ENCODE data around the gene OTOG.

Gene OTOG

GRCh38 chr11:17561526-17561925 lies 14.5 kb downstream of the OTOG start:
- Histone ChIP-seq H3K9ac (ENCODE audit: low read length) (no peak overlapping the region), H3K27me3 (ENCODE audit: control insufficient read depth, insufficient read depth, low read length) (no peaks in the 10 kb centered on the region; the same call in 1 of the 2 replicates), H3K9me3 (ENCODE audit: control insufficient read depth, insufficient read depth, low read depth, low read length) (no peaks in the 10 kb centered on the region), H3K4me3 (ENCODE audit: low read depth, low read length) (no peak overlapping the region), H3K27ac (ENCODE audit: low read depth, low read length) (no peak overlapping the region), H3K4me1 (ENCODE audit: control insufficient read depth, insufficient read depth, low read length) (no peaks in the 10 kb centered on the region), H3K36me3 (ENCODE audit: control insufficient read depth, insufficient read depth, low read length) (no peaks in the 10 kb centered on the region)

DNA sequence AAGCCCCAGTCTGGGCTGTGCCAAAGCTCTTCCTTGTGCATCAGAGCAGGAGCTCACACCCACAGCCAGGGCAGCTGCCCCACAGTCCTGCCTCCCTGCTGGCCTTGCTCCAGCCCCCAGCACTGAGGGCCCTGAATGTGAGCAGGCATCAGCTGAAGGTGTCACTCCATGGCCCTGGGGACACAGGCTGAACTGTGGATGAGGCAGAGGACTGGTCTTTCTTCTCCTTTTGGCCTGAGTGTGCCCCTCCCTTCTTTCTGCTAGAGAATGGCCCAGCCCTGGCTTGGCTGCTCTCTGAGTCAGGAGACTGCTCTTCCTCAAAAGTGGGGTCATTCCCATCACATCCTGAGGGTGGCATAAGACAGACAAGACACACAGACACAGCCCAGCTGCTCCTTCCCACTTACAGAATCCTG lies 16.2 kb downstream of the OTOG start:
- Histone ChIP-seq H3K36me3 (ENCODE audit: control insufficient read depth, insufficient read depth, low read length) (no peaks in the 10 kb centered on the region), H3K27me3 (ENCODE audit: control insufficient read depth, insufficient read depth, low read length) (no peaks in the 10 kb centered on the region; the same call in 1 of the 2 replicates), H3K9ac (ENCODE audit: low read length) (no peak overlapping the region), H3K4me1 (ENCODE audit: control insufficient read depth, insufficient read depth, low read length) (no peaks in the 10 kb centered on the region), H3K4me3 (ENCODE audit: low read depth, low read length) (no peak overlapping the region), H3K9me3 (ENCODE audit: control insufficient read depth, insufficient read depth, low read depth, low read length) (no peaks in the 10 kb centered on the region), H3K27ac (ENCODE audit: low read depth, low read length) (no peak overlapping the region)

DNA sequence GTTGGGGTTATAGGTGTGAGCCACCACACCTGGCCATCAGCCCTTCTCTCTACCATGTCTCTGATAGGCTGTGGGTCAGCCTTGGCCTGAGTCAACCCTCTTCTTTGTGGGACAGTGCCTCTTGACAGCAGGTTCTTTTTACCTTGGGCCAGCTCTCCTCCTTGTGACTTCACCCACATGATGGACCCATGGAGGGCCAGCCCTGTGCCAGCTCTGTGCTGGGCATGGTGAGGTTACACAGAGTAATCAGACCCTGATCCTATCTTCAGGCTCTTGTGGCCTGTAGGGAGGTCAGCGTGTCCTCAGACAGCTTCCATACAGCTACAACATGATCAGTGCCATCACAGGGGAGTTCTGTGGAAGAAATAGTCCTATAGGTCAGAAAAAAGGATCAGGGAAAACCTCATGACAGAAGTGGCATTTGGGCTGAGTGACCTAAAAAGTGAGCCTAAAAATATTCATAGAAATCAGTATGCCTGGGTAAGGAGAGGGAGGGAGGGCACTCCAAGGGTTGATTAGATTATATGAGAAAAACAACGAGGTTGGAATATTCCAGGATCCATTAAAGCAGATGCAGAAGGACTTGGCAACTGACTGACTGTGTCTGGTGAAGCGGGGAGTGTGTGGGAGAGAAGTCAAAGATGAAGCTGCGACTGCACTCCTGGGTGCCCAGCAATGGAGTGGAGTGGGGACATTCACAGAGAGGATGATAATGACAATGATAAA lies 17.1 kb downstream of the OTOG start:
- Histone ChIP-seq H3K9ac (ENCODE audit: low read length) (no peak overlapping the region), H3K9me3 (ENCODE audit: control insufficient read depth, insufficient read depth, low read depth, low read length) (no peaks in the 10 kb centered on the region), H3K4me1 (ENCODE audit: control insufficient read depth, insufficient read depth, low read length) (no peaks in the 10 kb centered on the region), H3K4me3 (ENCODE audit: low read depth, low read length) (no peak overlapping the region), H3K27me3 (ENCODE audit: control insufficient read depth, insufficient read depth, low read length) (no peaks in the 10 kb centered on the region; the same call in 1 of the 2 replicates), H3K36me3 (ENCODE audit: control insufficient read depth, insufficient read depth, low read length) (no peaks in the 10 kb centered on the region), H3K27ac (ENCODE audit: low read depth, low read length) (no peak overlapping the region)

- Histone ChIP-seq H3K36me3 (ENCODE audit: control insufficient read depth, insufficient read depth, low read length) (no peaks in the 10 kb centered on the region), H3K27ac (ENCODE audit: low read depth, low read length) (no peak overlapping the region), H3K27me3 (ENCODE audit: control insufficient read depth, insufficient read depth, low read length) (no peaks in the 10 kb centered on the region), H3K4me1 (ENCODE audit: control insufficient read depth, insufficient read depth, low read length) (no peaks in the 10 kb centered on the region), H3K4me3 (ENCODE audit: low read depth, low read length) (no peak overlapping the region), H3K9ac (ENCODE audit: low read length) (no peak overlapping the region), H3K9me3 (ENCODE audit: control insufficient read depth, insufficient read depth, low read depth, low read length) (no peaks in the 10 kb centered on the region)
Measured at GRCh38 chr11:17564687-17565042, 17.6 kb downstream of the OTOG start.

DNA sequence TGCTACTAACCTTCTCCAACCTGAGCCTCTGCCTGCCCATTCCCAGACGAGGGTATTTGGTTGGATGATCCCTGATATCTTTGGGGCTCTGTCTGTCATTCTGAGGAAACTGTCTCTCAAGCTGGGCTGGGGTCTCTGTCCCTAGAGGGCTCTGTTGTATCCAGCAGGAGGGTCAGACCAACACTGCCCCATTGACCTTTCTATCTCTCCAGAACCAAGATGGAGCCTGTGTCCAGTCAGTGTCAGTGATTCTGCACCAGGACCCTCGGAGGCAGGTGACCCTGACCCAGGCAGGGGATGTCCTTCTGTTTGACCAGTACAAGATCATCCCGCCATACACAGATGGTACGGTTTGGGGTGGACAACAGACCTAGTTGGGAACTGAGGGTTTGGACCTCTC lies 21.9 kb downstream of the OTOG start:
- H3K36me3 ChIP-seq (ENCODE audit: control insufficient read depth, insufficient read depth, low read length): no peaks in the 10 kb centered on the region
- H3K27ac ChIP-seq (ENCODE audit: low read depth, low read length): no peak overlapping the region
- no peak overlapping the region for H3K4me3 ChIP-seq (ENCODE audit: low read depth, low read length)
- no peaks in the 10 kb centered on the region for H3K9me3 ChIP-seq (ENCODE audit: control insufficient read depth, insufficient read depth, low read depth, low read length)
- H3K9ac ChIP-seq (ENCODE audit: low read length): no peak overlapping the region
- H3K4me1 ChIP-seq (ENCODE audit: control insufficient read depth, insufficient read depth, low read length): no peaks in the 10 kb centered on the region
- peaks cover 3% of the 10 kb centered on the region; the same call in 1 of the 2 replicates for H3K27me3 ChIP-seq (ENCODE audit: control insufficient read depth, insufficient read depth, low read length)

DNA sequence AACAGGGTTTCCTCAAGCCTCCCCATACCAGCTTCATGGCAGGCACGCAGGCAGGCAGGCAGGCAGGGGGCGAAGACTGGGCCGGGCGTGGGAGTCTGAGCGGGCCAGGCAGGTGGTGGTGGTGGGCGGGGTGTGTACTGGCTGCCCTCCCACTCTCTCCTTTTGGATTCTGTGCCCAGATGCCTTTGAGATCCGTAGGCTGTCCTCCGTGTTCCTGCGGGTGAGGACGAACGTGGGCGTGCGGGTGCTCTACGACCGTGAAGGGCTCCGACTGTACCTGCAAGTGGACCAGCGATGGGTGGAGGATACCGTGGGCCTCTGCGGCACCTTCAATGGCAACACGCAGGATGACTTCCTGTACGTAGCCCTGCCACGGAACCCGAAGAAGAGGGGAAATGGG lies 23.0 kb downstream of the OTOG start:
- H3K9ac ChIP-seq (ENCODE audit: low read length): no peak overlapping the region
- H3K9me3 ChIP-seq (ENCODE audit: control insufficient read depth, insufficient read depth, low read depth, low read length): no peaks in the 10 kb centered on the region
- no peak overlapping the region for H3K27ac ChIP-seq (ENCODE audit: low read depth, low read length)
- H3K36me3 ChIP-seq (ENCODE audit: control insufficient read depth, insufficient read depth, low read length): no peaks in the 10 kb centered on the region
- no peaks in the 10 kb centered on the region for H3K4me1 ChIP-seq (ENCODE audit: control insufficient read depth, insufficient read depth, low read length)
- peaks cover 3% of the 10 kb centered on the region; the same call in 1 of the 2 replicates for H3K27me3 ChIP-seq (ENCODE audit: control insufficient read depth, insufficient read depth, low read length)
- no peak overlapping the region for H3K4me3 ChIP-seq (ENCODE audit: low read depth, low read length)

- no peaks in the 10 kb centered on the region for H3K36me3 ChIP-seq (ENCODE audit: control insufficient read depth, insufficient read depth, low read length)
- no peak overlapping the region for H3K4me3 ChIP-seq (ENCODE audit: low read depth, low read length)
- no peaks in the 10 kb centered on the region for H3K9me3 ChIP-seq (ENCODE audit: control insufficient read depth, insufficient read depth, low read depth, low read length)
- H3K27me3 ChIP-seq (ENCODE audit: control insufficient read depth, insufficient read depth, low read length): peaks cover 3% of the 10 kb centered on the region; the same call in 1 of the 2 replicates
- H3K9ac ChIP-seq (ENCODE audit: low read length): no peak overlapping the region
- no peaks in the 10 kb centered on the region for H3K4me1 ChIP-seq (ENCODE audit: control insufficient read depth, insufficient read depth, low read length)
- no peak overlapping the region for H3K27ac ChIP-seq (ENCODE audit: low read depth, low read length)
Measured at GRCh38 chr11:17571431-17572358, 24.6 kb downstream of the OTOG start.

- Histone ChIP-seq H3K4me3 (ENCODE audit: low read depth, low read length) (no peak overlapping the region), H3K9me3 (ENCODE audit: control insufficient read depth, insufficient read depth, low read depth, low read length) (no peaks in the 10 kb centered on the region), H3K36me3 (ENCODE audit: control insufficient read depth, insufficient read depth, low read length) (no peaks in the 10 kb centered on the region)
Measured at GRCh38 chr11:17572359-17572690, 25.3 kb downstream of the OTOG start.

DNA sequence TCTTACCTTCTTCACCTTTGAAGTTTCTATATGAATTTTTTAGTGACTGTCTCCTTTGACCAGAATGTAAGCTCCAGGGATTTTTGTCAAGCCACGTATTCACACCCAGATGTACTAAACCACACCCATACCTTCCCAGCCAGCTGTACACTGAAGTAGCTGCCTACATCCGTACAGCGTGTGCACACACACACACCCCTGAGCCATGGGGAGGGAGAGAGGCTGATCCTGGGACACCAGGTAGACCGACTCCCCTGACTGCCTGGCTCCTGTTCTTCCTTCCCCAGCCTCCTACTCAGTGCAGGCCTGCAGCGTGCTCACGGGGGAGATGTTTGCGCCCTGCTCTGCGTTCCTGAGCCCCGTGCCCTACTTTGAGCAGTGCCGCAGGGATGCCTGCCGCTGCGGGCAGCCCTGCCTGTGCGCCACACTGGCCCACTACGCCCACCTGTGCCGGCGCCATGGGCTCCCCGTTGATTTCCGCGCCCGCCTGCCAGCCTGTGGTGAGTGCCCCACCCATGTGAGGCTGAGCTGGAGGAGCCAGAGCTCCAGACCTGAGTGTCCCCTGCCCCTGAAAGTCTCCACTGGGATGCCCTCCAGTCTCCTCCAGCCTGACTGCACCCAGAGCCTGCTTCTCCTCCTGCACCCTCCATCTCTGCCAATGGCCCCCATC lies 25.9 kb downstream of the OTOG start:
- H3K27me3 ChIP-seq (ENCODE audit: control insufficient read depth, insufficient read depth, low read length): peaks cover 3% of the 10 kb centered on the region; the same call in 1 of the 2 replicates
- no peaks in the 10 kb centered on the region for H3K4me1 ChIP-seq (ENCODE audit: control insufficient read depth, insufficient read depth, low read length)
- H3K36me3 ChIP-seq (ENCODE audit: control insufficient read depth, insufficient read depth, low read length): no peaks in the 10 kb centered on the region
- no peaks in the 10 kb centered on the region for H3K9me3 ChIP-seq (ENCODE audit: control insufficient read depth, insufficient read depth, low read depth, low read length)
- no peak overlapping the region for H3K9ac ChIP-seq (ENCODE audit: low read length)
- H3K27ac ChIP-seq (ENCODE audit: low read depth, low read length): no peak overlapping the region
- no peak overlapping the region for H3K4me3 ChIP-seq (ENCODE audit: low read depth, low read length)

More at GRCh38 chr11:17572359-17572690, 25.3 kb downstream of the OTOG start:
- Histone ChIP-seq H3K9ac (ENCODE audit: low read length) (no peak overlapping the region), H3K27me3 (ENCODE audit: control insufficient read depth, insufficient read depth, low read length) (peaks cover 3% of the 10 kb centered on the region; the same call in 1 of the 2 replicates), H3K27ac (ENCODE audit: low read depth, low read length) (no peak overlapping the region), H3K4me1 (ENCODE audit: control insufficient read depth, insufficient read depth, low read length) (no peaks in the 10 kb centered on the region)

- no peak overlapping the region for H3K9ac ChIP-seq (ENCODE audit: low read length)
- no peaks in the 10 kb centered on the region for H3K4me1 ChIP-seq (ENCODE audit: control insufficient read depth, insufficient read depth, low read length)
- H3K27ac ChIP-seq (ENCODE audit: low read depth, low read length): no peak overlapping the region
- H3K9me3 ChIP-seq (ENCODE audit: control insufficient read depth, insufficient read depth, low read depth, low read length): no peaks in the 10 kb centered on the region
- peaks cover 3% of the 10 kb centered on the region; the same call in 1 of the 2 replicates for H3K27me3 ChIP-seq (ENCODE audit: control insufficient read depth, insufficient read depth, low read length)
- H3K36me3 ChIP-seq (ENCODE audit: control insufficient read depth, insufficient read depth, low read length): no peaks in the 10 kb centered on the region
- H3K4me3 ChIP-seq (ENCODE audit: low read depth, low read length): no peak overlapping the region
Measured at GRCh38 chr11:17573526-17573925, 26.5 kb downstream of the OTOG start.
